Right renal cortex interstitium (tissue), 3 donors: ENCODE results near the gene BFAR. TPM values are rescaled to one million over a fixed set of nuclear protein-coding genes. Genes with fewer than 3 reads are reported as not detected.
"Not testable (repeated sequence)": the region's sequence is repeated elsewhere in the genome, so short reads cannot be mapped to it uniquely, and the experiment has no call there.

Experiments used
- DNase-seq, 3 donors: peaks; one replicate each; pipeline ENCODE4 v3.0.0-alpha.2; 2013; ENCODE audit warnings: low read depth in 3 of 3, low spot score in 2 of 3
- polyA plus RNA-seq, 3 donors: library from polyadenylated mRNA; unstranded; fragments of 120-200 nt; gene quantifications; one replicate each; pipeline ENCODE4 v1.2.1, GENCODE V29; 2013; ENCODE audit not compliant: insufficient read length in 3 of 3

BFAR gene
- polyA plus RNA-seq, 3 donors = 72.3 to 80.4 (median 77.2) TPM

GRCh38 chr16:14635395-14636165 is 2.8 kb downstream of the BFAR start:
- no peak for DNase-seq

- not testable (repeated sequence) for DNase-seq
Measured at GRCh38 chr16:14636179-14636950, 3.6 kb downstream of the BFAR start.

- DNase-seq = not testable (repeated sequence)
Measured at GRCh38 chr16:14636951-14637240, 4.1 kb downstream of the BFAR start.

GRCh38 chr16:14640538-14640937 is 7.8 kb downstream of the BFAR start:
- no peak for DNase-seq

- DNase-seq = no peak
Measured at GRCh38 chr16:14641206-14641605, 8.5 kb downstream of the BFAR start.

- DNase-seq = no peak
Measured at GRCh38 chr16:14641926-14642325, 9.2 kb downstream of the BFAR start.

GRCh38 chr16:14649816-14650215 is 17.1 kb downstream of the BFAR start:
- DNase-seq = no peak

- no peak for DNase-seq
Measured at GRCh38 chr16:14650629-14651028, 17.9 kb downstream of the BFAR start.

- no peak for DNase-seq
Measured at GRCh38 chr16:14652726-14653125, 20.0 kb downstream of the BFAR start.

- no peak for DNase-seq
Measured at GRCh38 chr16:14658063-14658462, 25.3 kb downstream of the BFAR start.

- DNase-seq = no peak
Measured at GRCh38 chr16:14667347-14668266, 34.9 kb downstream of the BFAR start.

- no peak for DNase-seq
Measured at GRCh38 chr16:14668556-14669223, 35.9 kb downstream of the BFAR start.

GRCh38 chr16:14669776-14670175 is 37.0 kb downstream of the BFAR start:
- DNase-seq = no peak

GRCh38 chr16:14672403-14672971 is 39.7 kb downstream of the BFAR start:
- DNase-seq = no peak

- no peak for DNase-seq
Measured at GRCh38 chr16:14676633-14677032, 43.9 kb downstream of the BFAR start.

GRCh38 chr16:14677627-14678026 is 44.9 kb downstream of the BFAR start:
- no peak for DNase-seq

- no peak for DNase-seq
Measured at GRCh38 chr16:14678748-14679497, 46.2 kb downstream of the BFAR start.

- DNase-seq = not testable (repeated sequence)
Measured at GRCh38 chr16:14680396-14680795, 47.6 kb downstream of the BFAR start.

- DNase-seq = no peak
Measured at GRCh38 chr16:14681115-14681514, 48.4 kb downstream of the BFAR start.

- DNase-seq = no peak
Measured at GRCh38 chr16:14682121-14682520, 49.4 kb downstream of the BFAR start.
